GM21360 (cell line): Measurements from ENCODE around the gene CRADD.

Source experiments
- ATAC-seq: cut with Tn5 transposase; IDR thresholded peaks from one replicate; pipeline ENCODE4 v1.9.1; 2021; ENCODE audit warnings: mild to moderate bottlenecking, moderate library complexity; ENCODE audit not compliant: unreplicated experiment

Gene CRADD

DNA sequence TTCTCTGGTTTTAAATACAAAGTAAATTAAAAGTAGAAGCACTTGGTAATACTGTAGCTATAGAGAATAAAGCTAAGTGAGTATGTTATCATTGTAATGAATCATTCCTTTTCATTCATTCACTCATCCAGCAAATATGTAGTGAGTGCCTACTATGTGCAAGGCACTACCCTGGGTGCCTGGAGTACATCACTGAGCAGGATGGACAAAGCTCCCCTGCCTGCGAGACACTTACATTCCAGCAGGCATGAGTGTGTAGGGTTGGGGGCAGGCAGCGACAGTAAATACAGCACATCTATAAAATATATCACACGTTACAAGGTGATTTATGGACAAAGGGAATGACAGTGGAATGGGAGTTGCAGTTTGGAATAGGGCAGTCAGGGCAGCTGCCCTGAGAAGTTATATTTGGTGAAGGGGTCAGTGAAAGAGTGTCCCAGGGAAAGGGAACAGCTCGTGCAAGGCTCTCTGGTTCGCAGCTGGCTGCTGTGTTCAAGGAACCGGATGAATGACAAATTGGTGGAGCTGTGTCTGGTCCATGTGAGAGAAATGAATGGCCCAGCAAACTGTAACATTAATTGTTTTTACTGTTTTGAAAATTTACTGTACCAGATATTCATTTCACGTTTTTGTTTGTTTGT lies 159.6 kb downstream of the CRADD start:
- no peak for ATAC-seq

DNA sequence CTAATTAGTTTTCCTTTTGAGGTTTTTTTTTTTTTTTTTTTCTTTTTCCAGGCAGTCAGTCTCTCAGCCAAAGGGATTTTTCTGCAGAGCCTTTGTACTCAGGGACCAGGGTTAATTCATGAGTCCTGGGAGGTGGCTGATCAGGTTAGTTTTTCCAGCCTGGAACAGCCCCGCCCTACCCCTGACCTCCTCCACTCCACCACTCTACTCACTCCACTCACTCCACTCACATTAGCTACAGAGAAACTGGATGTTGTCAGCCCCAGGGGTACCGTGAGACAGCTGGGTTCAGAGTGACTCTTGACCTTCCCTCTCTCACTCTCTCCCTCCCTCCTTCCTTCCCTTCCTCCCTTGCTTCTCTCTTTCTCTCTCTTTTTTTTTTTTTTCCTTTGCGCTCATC lies 161.0 kb downstream of the CRADD start:
- no peak for ATAC-seq

DNA sequence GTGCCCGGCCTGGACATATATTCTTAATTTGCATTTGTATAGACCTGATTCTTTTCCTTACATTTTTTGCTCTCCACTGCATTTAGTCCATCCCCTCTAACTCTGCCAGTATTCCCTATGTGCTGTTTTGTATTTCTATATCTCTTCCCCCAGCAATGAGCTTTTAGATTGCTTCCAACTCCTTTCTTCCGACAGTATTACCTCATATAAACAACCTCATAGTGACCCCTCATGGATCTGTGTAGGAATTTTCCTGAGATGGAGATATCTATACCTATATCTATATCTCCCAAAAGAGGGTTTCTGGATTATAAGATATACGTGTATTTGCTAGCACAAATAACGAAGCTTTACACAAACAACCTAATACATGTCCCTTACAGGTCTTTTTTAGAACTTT lies 161.9 kb downstream of the CRADD start:
- ATAC-seq = no peak

DNA sequence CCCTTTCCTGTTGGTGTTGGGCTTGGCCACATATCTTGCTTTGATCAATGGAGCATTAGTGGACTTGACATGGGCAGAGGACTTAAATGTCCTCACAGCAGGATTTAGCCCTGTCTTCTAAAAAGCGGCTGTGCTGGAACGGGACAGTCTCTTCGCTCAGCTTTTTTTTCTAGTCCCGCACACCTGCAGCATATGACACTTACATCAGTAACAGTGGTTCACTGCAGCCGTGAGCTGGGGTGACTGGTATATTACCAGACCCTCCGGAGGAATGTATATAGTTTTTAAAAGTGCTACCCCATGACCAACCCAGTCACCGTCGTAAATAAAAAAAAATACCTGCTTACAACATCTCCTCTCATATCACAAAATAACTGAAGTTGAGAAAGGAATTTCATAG lies 164.5 kb downstream of the CRADD start:
- ATAC-seq = no peak

DNA sequence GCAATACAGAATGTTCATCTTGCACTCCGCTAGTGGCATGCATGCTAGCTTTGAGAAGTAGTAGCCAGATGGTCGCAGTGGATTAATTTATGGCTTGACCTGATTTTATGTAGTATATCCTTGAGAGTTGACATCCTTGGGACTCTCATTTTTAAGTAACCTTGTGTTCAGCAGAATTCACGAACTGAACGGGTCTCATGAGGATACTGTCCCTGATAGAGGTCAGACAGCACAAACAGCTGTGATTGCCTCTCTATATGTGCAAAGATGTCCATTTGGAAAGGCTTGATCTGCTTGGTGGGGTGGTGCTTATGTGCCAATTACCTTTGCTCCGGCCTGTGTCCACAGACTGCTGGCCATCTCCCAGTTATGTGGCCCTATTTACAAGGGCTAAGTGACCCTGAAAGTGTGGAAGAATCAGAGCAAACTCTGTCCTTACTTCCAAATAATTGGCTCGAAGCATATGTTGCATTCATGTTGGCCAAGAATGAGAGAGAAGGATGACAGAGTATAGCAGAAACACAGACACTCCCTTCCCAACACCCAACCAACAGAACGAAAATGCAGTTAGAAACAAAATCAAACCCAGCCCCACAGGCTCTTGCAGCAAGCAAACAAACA lies 167.1 kb downstream of the CRADD start:
- ATAC-seq = no peak

DNA sequence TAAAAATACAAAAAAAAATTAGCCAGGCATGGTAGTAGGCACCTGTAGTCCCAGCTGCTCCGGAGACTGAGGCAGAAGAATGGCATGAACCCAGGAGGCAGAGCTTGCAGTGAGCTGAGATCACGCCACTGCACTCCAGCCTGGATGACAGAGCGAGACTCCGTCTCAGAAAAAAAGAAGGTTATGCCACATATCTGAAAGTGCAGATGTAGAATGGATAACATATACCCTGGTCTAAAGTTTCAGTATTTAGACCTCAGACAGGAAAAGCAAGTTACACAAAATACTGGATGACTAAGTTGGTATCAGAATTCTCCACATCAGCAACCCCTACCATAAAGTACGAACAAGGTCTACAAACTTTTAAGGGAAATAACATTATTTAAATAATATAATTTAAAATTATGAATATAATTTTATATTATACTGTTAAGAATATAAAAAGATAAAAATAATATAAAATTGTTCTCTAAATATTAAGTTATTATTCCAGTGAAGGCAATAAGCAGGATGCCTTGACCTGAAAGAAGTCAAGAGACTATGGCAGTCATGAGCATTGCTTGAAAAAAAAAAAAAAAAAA lies 169.9 kb downstream of the CRADD start:
- ATAC-seq = no peak

DNA sequence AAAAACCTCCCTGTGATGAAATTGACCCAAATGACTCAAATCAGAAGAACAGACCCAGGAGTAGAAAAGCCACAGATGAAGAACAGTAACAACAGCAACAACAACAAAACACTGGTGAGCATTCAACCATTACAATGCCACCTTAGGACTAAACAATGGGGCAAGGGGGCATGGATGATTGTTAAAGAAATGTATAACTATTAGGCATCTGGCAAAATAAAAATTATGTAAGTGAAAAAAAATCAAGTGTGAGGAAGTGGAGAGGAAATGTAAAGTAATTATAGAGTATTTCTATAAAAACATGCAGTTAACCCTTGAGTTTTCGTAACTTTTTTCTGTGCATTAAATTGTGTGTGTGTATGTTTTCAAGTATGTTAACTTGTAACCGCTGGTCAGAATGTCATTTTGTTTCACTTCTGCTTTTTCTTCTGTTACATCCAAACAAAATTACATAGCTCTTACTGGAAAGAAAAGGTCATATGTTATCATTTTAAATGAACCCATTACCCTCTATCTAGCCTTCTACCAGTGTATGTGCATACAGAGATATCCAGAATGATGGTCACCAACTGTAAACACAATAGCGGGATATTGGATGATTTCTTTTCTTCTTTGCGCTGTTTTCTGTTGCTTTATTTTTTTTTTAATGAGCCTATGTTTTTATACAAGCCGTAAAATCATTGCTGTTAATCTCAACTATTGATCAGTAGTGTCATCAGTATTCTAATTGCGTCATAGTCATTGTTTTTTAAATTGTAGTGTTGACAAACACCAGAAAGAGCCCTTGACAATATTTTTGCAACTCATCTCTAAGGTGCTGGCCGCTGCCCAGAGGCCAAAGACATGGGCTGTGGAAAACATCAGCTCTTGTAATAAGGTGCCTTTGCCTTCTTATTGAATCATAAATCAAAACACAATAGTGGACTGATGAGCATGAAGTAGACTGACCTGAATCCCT lies 170.6 kb downstream of the CRADD start:
- peak; percentile 84 for ATAC-seq

DNA sequence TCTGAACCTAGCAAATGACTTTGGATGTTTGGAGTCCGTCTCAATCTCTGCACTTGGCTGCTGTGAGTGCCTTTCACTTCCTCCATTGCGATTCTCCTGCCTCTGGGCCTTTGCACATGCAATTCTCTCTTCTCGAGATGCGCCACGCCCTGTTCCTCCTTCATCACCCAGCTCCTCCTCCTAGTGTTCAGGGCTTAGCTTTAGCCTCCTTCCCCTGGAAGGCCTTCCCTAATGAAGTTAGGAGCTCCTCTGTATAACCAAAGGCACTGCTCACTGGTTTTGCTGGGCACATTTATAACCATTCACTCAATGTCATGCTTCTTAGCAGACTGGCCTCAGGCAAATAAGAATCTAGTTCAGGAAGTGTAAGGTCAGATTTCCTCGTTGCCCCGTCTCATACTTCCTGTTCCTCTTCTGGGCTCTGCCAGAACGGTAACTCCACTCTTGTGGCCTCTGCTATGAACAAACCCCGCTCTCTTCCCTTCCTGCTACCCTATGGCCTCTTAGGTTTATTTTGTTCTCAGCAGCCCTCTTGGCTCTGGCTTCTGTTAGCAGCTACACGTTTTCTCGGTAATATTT lies 171.4 kb downstream of the CRADD start:
- ATAC-seq = peak; percentile 7

DNA sequence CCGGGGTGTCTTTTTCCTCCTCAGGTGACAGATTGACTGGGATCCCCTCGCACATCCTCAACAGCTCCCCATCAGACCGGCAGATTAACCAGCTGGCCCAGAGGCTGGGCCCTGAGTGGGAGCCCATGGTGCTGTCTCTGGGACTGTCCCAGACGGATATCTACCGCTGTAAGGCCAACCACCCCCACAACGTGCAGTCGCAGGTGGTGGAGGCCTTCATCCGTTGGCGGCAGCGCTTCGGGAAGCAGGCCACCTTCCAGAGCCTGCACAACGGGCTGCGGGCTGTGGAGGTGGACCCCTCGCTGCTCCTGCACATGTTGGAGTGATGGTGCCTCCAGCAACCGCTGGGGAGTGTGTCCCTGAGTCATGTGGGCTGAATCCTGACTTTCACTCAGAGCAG lies 172.8 kb downstream of the CRADD start:
- ATAC-seq = no peak

DNA sequence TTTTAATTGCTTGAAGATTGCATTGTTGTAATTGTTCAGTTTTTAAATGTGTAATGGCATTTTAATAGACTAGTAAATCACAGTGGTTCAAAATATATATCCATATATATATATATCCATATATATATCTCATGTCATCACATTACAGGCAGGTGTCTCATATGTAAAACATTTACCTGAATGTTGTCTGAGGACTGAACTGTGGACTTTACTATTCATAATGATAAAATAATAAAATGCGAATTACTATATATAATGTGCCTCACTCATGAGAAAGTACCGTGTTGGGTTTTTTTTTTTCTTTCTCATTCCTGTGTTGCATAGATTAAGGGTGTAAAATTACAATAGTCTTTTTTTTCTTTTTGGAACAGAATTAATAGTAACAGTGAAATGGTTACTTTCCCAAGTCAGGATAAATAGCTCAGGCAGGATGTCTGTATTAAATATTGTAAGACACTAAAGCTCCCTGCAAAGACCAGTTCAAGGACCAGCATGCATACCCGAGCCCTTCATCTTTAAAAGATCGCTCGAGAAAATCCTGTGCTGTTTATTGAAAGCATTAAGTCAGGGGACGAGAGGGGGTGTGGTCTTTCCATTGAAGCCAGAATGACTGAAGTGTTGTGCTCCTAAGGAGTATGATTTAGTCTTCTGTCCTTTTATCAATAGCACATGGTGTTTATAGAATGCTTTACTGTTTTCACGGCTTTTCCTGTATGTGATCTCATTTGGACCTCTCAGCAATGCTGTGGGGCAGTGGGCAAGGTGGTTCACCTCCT lies 173.5 kb downstream of the CRADD start:
- ATAC-seq = no peak

DNA sequence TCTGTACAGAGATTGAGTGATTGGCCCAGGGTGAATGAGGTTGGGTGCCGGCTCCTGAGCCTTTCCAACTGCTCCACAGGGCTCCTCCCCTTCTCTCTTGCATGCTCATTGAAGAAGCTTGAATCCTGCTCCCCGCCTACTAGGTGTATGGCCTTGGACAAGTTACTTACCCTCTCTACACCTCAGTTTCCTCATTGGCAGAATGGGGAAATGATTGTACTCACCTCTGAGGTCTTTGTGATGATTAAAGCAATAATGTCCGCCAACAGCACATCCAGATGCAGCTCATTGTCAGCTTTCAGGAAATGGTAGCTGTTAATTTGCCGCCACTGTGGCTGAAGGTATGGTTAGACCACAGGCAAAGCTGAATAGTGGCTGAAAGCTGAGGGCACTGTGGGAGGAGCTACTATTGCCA lies 174.1 kb downstream of the CRADD start:
- no peak for ATAC-seq

DNA sequence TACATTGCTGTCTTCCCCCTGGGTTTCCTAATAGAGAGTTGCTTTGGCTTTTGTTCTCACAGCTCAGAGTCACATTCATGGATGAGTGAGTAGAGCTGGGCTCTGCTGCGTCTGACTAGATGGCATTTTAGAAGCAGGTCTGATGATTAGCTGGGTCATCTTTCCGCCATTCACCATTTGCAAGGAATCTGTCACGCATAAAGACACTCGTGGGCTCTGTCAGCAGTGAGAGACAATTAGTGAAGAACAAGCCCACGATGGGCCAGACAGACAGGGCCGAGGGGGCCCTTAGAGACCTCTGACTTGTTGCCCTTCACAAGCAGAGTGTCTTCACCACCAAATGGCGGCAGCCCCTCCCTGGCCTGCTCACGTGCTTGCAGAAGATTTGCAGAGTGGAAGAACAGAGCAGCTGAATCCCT lies 175.0 kb downstream of the CRADD start:
- no peak for ATAC-seq

DNA sequence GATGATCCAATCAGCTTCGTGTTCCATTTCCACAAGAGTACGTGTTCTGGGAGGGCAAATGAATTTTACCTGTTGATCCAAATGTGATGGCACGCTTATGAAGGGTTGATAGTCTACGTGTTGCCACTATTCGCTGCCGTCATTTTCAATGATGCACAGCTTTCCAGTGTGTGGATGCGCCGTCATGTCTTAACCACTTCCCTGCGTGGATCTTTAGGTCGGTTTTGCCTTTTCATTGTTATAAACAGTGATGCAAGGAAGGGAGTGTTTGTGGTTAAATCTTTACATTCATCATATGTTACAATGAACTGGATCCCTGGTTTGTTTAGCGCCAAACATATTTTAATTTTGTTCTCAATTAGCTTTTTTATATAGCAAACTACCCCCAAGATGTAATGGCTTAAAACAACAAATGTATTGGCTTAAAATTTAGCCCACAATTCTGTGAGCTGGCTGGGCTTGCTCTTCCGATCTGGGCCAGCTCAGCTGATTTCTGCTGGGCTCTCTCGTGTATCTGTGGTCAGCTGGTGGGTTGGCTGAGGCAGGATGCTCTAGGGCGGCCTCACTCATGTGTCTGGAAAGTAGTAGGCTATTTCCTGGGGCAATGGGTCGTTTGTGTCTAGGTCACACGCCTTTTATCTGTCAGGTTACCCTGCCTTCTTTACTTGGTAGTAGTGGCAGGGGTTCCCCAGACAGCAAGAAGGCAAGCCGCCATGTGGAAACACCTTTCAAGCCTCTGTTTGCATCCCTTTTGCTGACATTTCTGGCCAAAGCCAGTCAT lies 176.7 kb downstream of the CRADD start:
- no peak for ATAC-seq

DNA sequence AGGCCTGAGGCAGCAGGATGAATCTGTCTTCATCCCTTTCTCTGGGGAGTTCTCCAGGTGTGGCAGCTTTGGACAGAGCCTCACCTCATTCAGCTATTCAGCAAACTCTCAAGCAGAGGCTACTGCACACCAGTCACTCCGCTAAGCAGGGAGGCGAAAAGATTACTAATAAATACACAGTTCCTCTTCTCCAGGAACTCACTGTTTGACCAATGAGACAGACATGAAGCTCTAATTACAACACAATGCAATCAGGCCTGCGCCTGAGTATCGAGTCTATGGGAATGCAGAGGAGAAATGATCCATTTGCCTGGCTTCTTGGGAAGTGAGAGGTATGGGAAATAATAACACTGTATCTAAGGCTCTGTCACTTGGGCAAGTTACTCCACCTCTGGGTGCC lies 178.1 kb downstream of the CRADD start:
- ATAC-seq = no peak

DNA sequence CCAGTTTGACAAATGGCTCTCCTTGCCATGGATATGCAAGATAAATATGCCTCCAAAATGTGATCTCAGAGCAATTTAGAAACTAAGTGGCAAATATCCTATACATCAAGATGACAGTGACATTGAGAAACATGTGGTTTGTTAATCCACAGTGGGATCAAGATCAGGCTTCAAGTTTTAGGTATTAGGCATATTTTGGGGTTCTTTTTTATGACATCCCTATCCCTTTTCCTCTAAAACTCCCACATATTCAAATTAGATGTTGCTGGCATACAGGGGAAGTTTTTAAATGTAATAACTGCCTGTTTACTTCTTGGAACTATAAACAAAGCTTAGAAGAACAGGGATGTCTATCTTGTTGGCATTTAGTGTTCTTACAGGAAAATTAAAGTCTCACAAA lies 179.4 kb downstream of the CRADD start:
- no peak for ATAC-seq

DNA sequence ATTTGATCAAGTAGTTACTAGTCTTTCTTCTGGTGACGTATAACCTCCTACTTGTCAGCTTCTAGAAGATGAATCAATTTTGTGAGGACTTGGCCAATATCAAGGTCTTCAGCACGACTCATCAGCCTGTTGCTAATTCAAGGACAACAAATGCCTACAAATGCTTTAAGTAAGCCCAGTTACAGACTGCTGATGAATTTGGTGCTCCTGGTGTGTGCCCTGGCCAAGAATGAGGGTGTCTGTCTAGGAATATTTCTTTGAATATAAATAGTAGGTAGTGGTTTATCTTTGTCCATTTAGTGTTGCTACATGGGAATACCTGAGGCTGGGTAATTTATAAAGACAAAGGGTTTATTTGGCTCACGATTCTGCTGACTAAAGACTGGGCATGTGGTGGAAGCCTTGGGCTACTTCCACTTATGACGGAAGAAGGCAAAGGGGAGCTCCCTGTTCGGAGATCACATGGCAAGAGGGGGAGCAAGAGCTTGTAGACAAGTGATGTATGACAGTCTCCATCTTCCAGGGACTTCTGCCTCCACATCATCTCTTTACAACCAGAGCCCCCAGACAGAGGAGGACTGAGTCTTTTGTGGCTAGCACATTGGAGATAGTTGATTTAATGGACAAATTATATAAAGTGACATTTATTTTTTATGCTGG lies 180.2 kb downstream of the CRADD start:
- no peak for ATAC-seq

DNA sequence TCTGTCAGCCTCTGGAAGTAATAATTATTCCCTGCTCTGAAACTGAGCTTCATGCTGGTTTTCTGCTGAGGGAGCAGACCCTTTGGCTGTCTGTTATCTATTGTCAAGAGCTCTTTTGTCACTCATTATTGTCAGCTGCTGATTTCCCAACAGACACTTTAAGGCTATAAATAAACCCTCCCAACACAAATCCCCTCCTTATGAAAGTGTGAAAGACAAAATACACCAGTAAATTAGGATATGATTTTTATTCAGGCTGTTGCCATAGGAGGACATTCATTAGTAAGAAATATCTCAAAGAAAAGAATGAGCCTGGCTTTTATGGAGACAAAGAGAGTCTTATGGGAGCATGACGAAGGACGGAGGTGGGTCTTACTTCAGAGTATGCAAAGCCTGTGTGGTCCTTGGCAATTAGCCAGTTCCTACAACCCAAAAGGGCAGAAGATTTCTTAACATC lies 180.8 kb downstream of the CRADD start:
- ATAC-seq = no peak

DNA sequence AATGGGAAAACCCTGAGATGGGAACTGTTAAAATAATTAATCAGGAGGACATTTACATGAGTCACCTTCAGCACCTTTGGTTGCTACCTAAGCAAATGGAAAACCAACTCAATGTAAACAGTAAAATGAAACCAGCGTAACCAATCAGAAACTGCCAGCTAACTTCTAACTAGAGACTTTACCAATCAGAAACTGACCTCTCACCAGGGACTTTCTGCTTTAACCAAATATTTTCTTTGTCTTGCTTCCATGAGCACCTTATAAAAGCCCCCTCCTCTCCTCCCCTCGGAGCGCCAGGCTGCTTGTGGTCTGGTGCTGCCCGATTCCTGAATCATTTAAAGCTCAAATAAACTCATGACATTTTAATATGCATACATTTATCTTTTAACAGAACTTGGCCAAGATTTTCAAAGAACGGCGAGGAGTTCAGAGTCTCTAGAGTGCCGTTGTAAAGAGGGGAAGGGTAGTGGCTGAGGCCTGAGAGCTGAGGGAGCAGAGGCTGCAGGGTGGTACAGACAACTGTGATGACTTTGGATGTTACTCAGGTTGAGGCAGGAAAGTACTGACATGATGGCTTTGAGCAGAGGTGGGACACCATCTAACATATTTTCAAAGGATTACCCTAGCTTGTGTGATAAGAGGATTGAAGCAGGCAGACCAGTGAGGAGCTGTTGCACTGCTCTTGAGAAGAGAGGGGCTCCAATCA lies 183.6 kb downstream of the CRADD start:
- no peak for ATAC-seq
